ENCODE data around the gene AMMECR1.

The AMMECR1 gene

GRCh38 chrX:110226931-110227330 lies 91.0 kb downstream of the AMMECR1 start:
- Mint-ChIP-seq H3K4me1 (ENCODE audit: low read depth) (peaks cover 18% of the 10 kb centered on the region), H3K27ac (no peak overlapping the region), H3K4me3 (no peak overlapping the region), H3K36me3 (ENCODE audit: low read depth) (peaks cover 10% of the 10 kb centered on the region), H3K9me3 (peaks cover 6% of the 10 kb centered on the region), H3K27me3 (ENCODE audit: low read depth) (no peaks in the 10 kb centered on the region)
- no peak for DNase-seq (ENCODE audit: low spot score)

GRCh38 chrX:110224926-110225617 lies 92.8 kb downstream of the AMMECR1 start:
- peaks cover 2% of the 10 kb centered on the region for H3K36me3 Mint-ChIP-seq (ENCODE audit: low read depth)
- H3K9me3 Mint-ChIP-seq: no peaks in the 10 kb centered on the region
- no peak overlapping the region for H3K4me3 Mint-ChIP-seq
- no peak for DNase-seq (ENCODE audit: low spot score)
- no peaks in the 10 kb centered on the region for H3K27me3 Mint-ChIP-seq (ENCODE audit: low read depth)
- peaks cover 10% of the 10 kb centered on the region for H3K4me1 Mint-ChIP-seq (ENCODE audit: low read depth)
- no peak overlapping the region for H3K27ac Mint-ChIP-seq

- Mint-ChIP-seq H3K27ac (no peak overlapping the region), H3K9me3 (no peaks in the 10 kb centered on the region), H3K4me3 (no peak overlapping the region), H3K36me3 (ENCODE audit: low read depth) (no peaks in the 10 kb centered on the region), H3K27me3 (ENCODE audit: low read depth) (no peaks in the 10 kb centered on the region), H3K4me1 (ENCODE audit: low read depth) (peaks cover 8% of the 10 kb centered on the region)
- DNase-seq (ENCODE audit: low spot score): no peak
Observed at GRCh38 chrX:110222497-110223257, 95.2 kb downstream of the AMMECR1 start.

- no peak overlapping the region for H3K27ac Mint-ChIP-seq
- no peak for DNase-seq (ENCODE audit: low spot score)
Observed at GRCh38 chrX:110219920-110220319, 98.0 kb downstream of the AMMECR1 start.

GRCh38 chrX:110218591-110218990 lies 99.3 kb downstream of the AMMECR1 start:
- Mint-ChIP-seq H3K9me3 (no peaks in the 10 kb centered on the region), H3K27me3 (ENCODE audit: low read depth) (no peaks in the 10 kb centered on the region), H3K4me3 (no peak overlapping the region), H3K36me3 (ENCODE audit: low read depth) (no peaks in the 10 kb centered on the region), H3K27ac (no peak overlapping the region), H3K4me1 (ENCODE audit: low read depth) (peaks cover 5% of the 10 kb centered on the region)
- DNase-seq (ENCODE audit: low spot score): no peak

More at GRCh38 chrX:110219920-110220319, 98.0 kb downstream of the AMMECR1 start:
- H3K9me3 Mint-ChIP-seq: no peaks in the 10 kb centered on the region
- peaks cover 5% of the 10 kb centered on the region for H3K4me1 Mint-ChIP-seq (ENCODE audit: low read depth)
- no peaks in the 10 kb centered on the region for H3K27me3 Mint-ChIP-seq (ENCODE audit: low read depth)
- H3K4me3 Mint-ChIP-seq: no peak overlapping the region
- no peaks in the 10 kb centered on the region for H3K36me3 Mint-ChIP-seq (ENCODE audit: low read depth)

GRCh38 chrX:110216027-110216426 lies 101.9 kb downstream of the AMMECR1 start:
- Mint-ChIP-seq H3K27me3 (ENCODE audit: low read depth) (no peaks in the 10 kb centered on the region), H3K9me3 (no peaks in the 10 kb centered on the region), H3K36me3 (ENCODE audit: low read depth) (no peaks in the 10 kb centered on the region), H3K4me1 (ENCODE audit: low read depth) (peaks cover 5% of the 10 kb centered on the region), H3K27ac (no peak overlapping the region), H3K4me3 (no peak overlapping the region)
- no peak for DNase-seq (ENCODE audit: low spot score)

GRCh38 chrX:110215411-110215810 lies 102.5 kb downstream of the AMMECR1 start:
- Mint-ChIP-seq H3K27me3 (ENCODE audit: low read depth) (no peaks in the 10 kb centered on the region), H3K4me3 (no peak overlapping the region), H3K27ac (no peak overlapping the region), H3K36me3 (ENCODE audit: low read depth) (no peaks in the 10 kb centered on the region), H3K4me1 (ENCODE audit: low read depth) (peaks cover 5% of the 10 kb centered on the region), H3K9me3 (no peaks in the 10 kb centered on the region)
- DNase-seq (ENCODE audit: low spot score): no peak

- peaks cover 5% of the 10 kb centered on the region for H3K4me1 Mint-ChIP-seq (ENCODE audit: low read depth)
- H3K4me3 Mint-ChIP-seq: no peak overlapping the region
- no peak for DNase-seq (ENCODE audit: low spot score)
- no peaks in the 10 kb centered on the region for H3K9me3 Mint-ChIP-seq
- no peaks in the 10 kb centered on the region for H3K36me3 Mint-ChIP-seq (ENCODE audit: low read depth)
- no peaks in the 10 kb centered on the region for H3K27me3 Mint-ChIP-seq (ENCODE audit: low read depth)
- H3K27ac Mint-ChIP-seq: no peak overlapping the region
Observed at GRCh38 chrX:110214684-110215083, 103.2 kb downstream of the AMMECR1 start.

- Mint-ChIP-seq H3K9me3 (no peaks in the 10 kb centered on the region), H3K4me1 (ENCODE audit: low read depth) (peaks cover 5% of the 10 kb centered on the region), H3K4me3 (no peak overlapping the region), H3K36me3 (ENCODE audit: low read depth) (no peaks in the 10 kb centered on the region), H3K27me3 (ENCODE audit: low read depth) (no peaks in the 10 kb centered on the region), H3K27ac (no peak overlapping the region)
- no peak for DNase-seq (ENCODE audit: low spot score)
Observed at GRCh38 chrX:110213183-110213582, 104.7 kb downstream of the AMMECR1 start.

- Mint-ChIP-seq H3K4me1 (ENCODE audit: low read depth) (peaks cover under 1% of the 10 kb centered on the region), H3K27me3 (ENCODE audit: low read depth) (no peaks in the 10 kb centered on the region), H3K9me3 (no peaks in the 10 kb centered on the region), H3K27ac (no peak overlapping the region), H3K4me3 (no peak overlapping the region), H3K36me3 (ENCODE audit: low read depth) (no peaks in the 10 kb centered on the region)
- no peak for DNase-seq (ENCODE audit: low spot score)
Observed at GRCh38 chrX:110212299-110212698, 105.6 kb downstream of the AMMECR1 start.

- Mint-ChIP-seq H3K4me1 (ENCODE audit: low read depth) (no peaks in the 10 kb centered on the region), H3K27me3 (ENCODE audit: low read depth) (no peaks in the 10 kb centered on the region), H3K27ac (no peak overlapping the region), H3K4me3 (no peak overlapping the region), H3K36me3 (ENCODE audit: low read depth) (no peaks in the 10 kb centered on the region), H3K9me3 (no peaks in the 10 kb centered on the region)
- DNase-seq (ENCODE audit: low spot score): no peak
Observed at GRCh38 chrX:110211340-110211739, 106.5 kb downstream of the AMMECR1 start.

GRCh38 chrX:110210417-110211139 lies 107.3 kb downstream of the AMMECR1 start:
- Mint-ChIP-seq H3K4me1 (ENCODE audit: low read depth) (no peaks in the 10 kb centered on the region), H3K27ac (no peak overlapping the region), H3K9me3 (no peaks in the 10 kb centered on the region), H3K4me3 (no peak overlapping the region), H3K27me3 (ENCODE audit: low read depth) (no peaks in the 10 kb centered on the region), H3K36me3 (ENCODE audit: low read depth) (no peaks in the 10 kb centered on the region)
- no peak for DNase-seq (ENCODE audit: low spot score)

GRCh38 chrX:110208092-110208491 lies 109.8 kb downstream of the AMMECR1 start:
- Mint-ChIP-seq H3K27ac (no peak overlapping the region), H3K36me3 (ENCODE audit: low read depth) (no peaks in the 10 kb centered on the region), H3K27me3 (ENCODE audit: low read depth) (no peaks in the 10 kb centered on the region), H3K4me1 (ENCODE audit: low read depth) (no peaks in the 10 kb centered on the region), H3K9me3 (no peaks in the 10 kb centered on the region), H3K4me3 (no peak overlapping the region)
- DNase-seq (ENCODE audit: low spot score): no peak

GRCh38 chrX:110204986-110205385 lies 112.9 kb downstream of the AMMECR1 start:
- no peak for DNase-seq (ENCODE audit: low spot score)
- H3K9me3 Mint-ChIP-seq: no peaks in the 10 kb centered on the region
- no peaks in the 10 kb centered on the region for H3K27me3 Mint-ChIP-seq (ENCODE audit: low read depth)
- no peaks in the 10 kb centered on the region for H3K36me3 Mint-ChIP-seq (ENCODE audit: low read depth)
- H3K4me1 Mint-ChIP-seq (ENCODE audit: low read depth): no peaks in the 10 kb centered on the region
- no peak overlapping the region for H3K4me3 Mint-ChIP-seq
- no peak overlapping the region for H3K27ac Mint-ChIP-seq

All from T-helper 2 cell treated with Interferon-gamma antibody and Interleukin-4, amounts not matched to agents 5 μg/mL and 100 μg/mL, for 36 hours (primary cell).